DND-41 (cell line): ENCODE data around the gene ZNF48.

Experiments used
- ATAC-seq: fragments of 200-7000 bp; cut with Tn5 transposase; 3 replicates; pipeline ENCODE4 v1.9.1; 2021; ENCODE audit warnings: low read depth; ENCODE audit not compliant: insufficient read depth
- DNase-seq: peaks from one replicate; pipeline ENCODE4 v3.0.0-alpha.2; 2020
- H2AFZ ChIP-seq: 2 replicates; pipeline ENCODE4 v1.6.0; 2012; ENCODE audit warnings: low read depth, low read length
- H3K27ac ChIP-seq: 2 replicates; pipeline ENCODE4 v1.5.1; 2012; ENCODE audit warnings: low read length, inconsistent platforms
- H3K27me3 ChIP-seq: fragments of 200-600 bp; sonication (generic); 2 replicates; pipeline ENCODE4 v1.6.0; 2012; ENCODE audit warnings: low read length, mild to moderate bottlenecking, inconsistent platforms; ENCODE audit not compliant: insufficient read depth, poor library complexity
- H3K36me3 ChIP-seq: 2 replicates; pipeline ENCODE4 v1.5.1; 2012; ENCODE audit warnings: low read length, inconsistent platforms; ENCODE audit not compliant: insufficient read depth
- H3K4me1 ChIP-seq: 2 replicates; pipeline ENCODE4 v1.5.1; 2012; ENCODE audit warnings: mild to moderate bottlenecking, low read length; ENCODE audit not compliant: insufficient read depth
- H3K4me2 ChIP-seq: 2 replicates; pipeline ENCODE4 v1.6.0; 2012; ENCODE audit warnings: mild to moderate bottlenecking, moderate library complexity, low read length, inconsistent platforms; ENCODE audit not compliant: insufficient read depth
- H3K4me3 ChIP-seq, 2 experiments: fragments of 200-600 bp in 1 of 2; shearing (Covaris generic) in 1 of 2; 2 replicates each; pipeline ENCODE4 v1.5.1; 2012 to 2016; ENCODE audit warnings: inconsistent platforms in 2 of 2, low read length in 2 of 2, mild to moderate bottlenecking in 2 of 2, low read depth in 1 of 2, moderate library complexity in 1 of 2
- H3K79me2 ChIP-seq: 2 replicates; pipeline ENCODE4 v1.6.0; 2012; ENCODE audit warnings: low read length, inconsistent platforms; ENCODE audit not compliant: insufficient read depth
- H3K9ac ChIP-seq: 2 replicates; pipeline ENCODE4 v1.6.0; 2012; ENCODE audit warnings: low read depth, mild to moderate bottlenecking, inconsistent platforms, low read length, moderate library complexity
- H3K9me3 ChIP-seq: 2 replicates; pipeline ENCODE4 v1.5.1; 2012; ENCODE audit warnings: low read length, moderate library complexity, mild to moderate bottlenecking, inconsistent platforms; ENCODE audit not compliant: insufficient read depth, severe bottlenecking
- H4K20me1 ChIP-seq: 2 replicates; pipeline ENCODE4 v1.6.0; 2012; ENCODE audit warnings: low read length; ENCODE audit not compliant: insufficient read depth
- CTCF ChIP-seq: IDR thresholded peaks from 2 replicates; pipeline ENCODE4 v1.5.1; 2012; ENCODE audit warnings: borderline replicate concordance, low read length, moderate library complexity, mild to moderate bottlenecking; ENCODE audit not compliant: poor library complexity, severe bottlenecking; ENCODE audit errors: extremely low read depth
- EZH2 ChIP-seq: IDR thresholded peaks from 3 replicates; pipeline ENCODE4 v1.6.1; 2012; ENCODE audit warnings: borderline replicate concordance, low read depth, mild to moderate bottlenecking, moderate library complexity, low read length, inconsistent platforms; ENCODE audit not compliant: severe bottlenecking

Gene ZNF48

GRCh38 chr16:30445149-30445407 is 49.9 kb downstream of the ZNF48 start:
- H3K36me3 ChIP-seq: peaks cover 23% of the 10 kb centered on the region
- ATAC-seq: peak; percentile 34; the same call in 2 of the 3 replicates
- no peak for DNase-seq
- peak overlapping the region; percentile 82 for H3K9ac ChIP-seq
- peaks cover 19% of the 10 kb centered on the region for H4K20me1 ChIP-seq
- TF ChIP-seq EZH2: no peak
- no peak for TF ChIP-seq CTCF
- peak overlapping the region; percentile 80 for H3K4me2 ChIP-seq
- H2AFZ ChIP-seq: peak overlapping the region; percentile 87
- H3K79me2 ChIP-seq: peaks cover 26% of the 10 kb centered on the region
- peak overlapping the region; percentile 64 to 76 for H3K4me3 ChIP-seq
- peaks cover 30% of the 10 kb centered on the region for H3K4me1 ChIP-seq
- H3K27me3 ChIP-seq: no peaks in the 10 kb centered on the region
- H3K9me3 ChIP-seq: no peaks in the 10 kb centered on the region
- peak overlapping the region; percentile 85 for H3K27ac ChIP-seq

- peaks cover 23% of the 10 kb centered on the region for H3K36me3 ChIP-seq
- peaks cover 30% of the 10 kb centered on the region for H3K4me1 ChIP-seq
- H4K20me1 ChIP-seq: peaks cover 19% of the 10 kb centered on the region
- H3K27ac ChIP-seq: peak within 1 kb of the TSS; percentile 85
- DNase-seq: peak; percentile 99
- peak within 1 kb of the TSS; percentile 82 for H3K9ac ChIP-seq
- TF ChIP-seq EZH2 (no peak), CTCF (peak; percentile 50)
- no peaks in the 10 kb centered on the region for H3K27me3 ChIP-seq
- H3K4me3 ChIP-seq: peak within 1 kb of the TSS; percentile 64 to 76
- H3K9me3 ChIP-seq: no peaks in the 10 kb centered on the region
- ATAC-seq: peak; percentile 94
- H3K4me2 ChIP-seq: peak within 1 kb of the TSS; percentile 80
- peak within 1 kb of the TSS; percentile 87 for H2AFZ ChIP-seq
- peaks cover 26% of the 10 kb centered on the region for H3K79me2 ChIP-seq
Observed at GRCh38 chr16:30445408-30446202, 50.4 kb downstream of the ZNF48 start, which contains the start of gene SEPHS2. Gene SEPHS2 (minus strand): TSS chr16:30445874. CDS start chr16:30445727, 147 bp downstream.

GRCh38 chr16:30446203-30446595 is 51.0 kb downstream of the ZNF48 start:
- peak overlapping the region; percentile 85 for H3K27ac ChIP-seq
- peak overlapping the region; percentile 80 for H3K4me2 ChIP-seq
- H3K9ac ChIP-seq: peak overlapping the region; percentile 82
- H3K4me3 ChIP-seq: peak overlapping the region; percentile 64 to 76; a peak in 3 of 4 replicates
- peaks cover 19% of the 10 kb centered on the region for H4K20me1 ChIP-seq
- H3K4me1 ChIP-seq: peaks cover 30% of the 10 kb centered on the region
- peaks cover 26% of the 10 kb centered on the region for H3K79me2 ChIP-seq
- DNase-seq (no peak), ATAC-seq (no peak)
- H3K9me3 ChIP-seq: no peaks in the 10 kb centered on the region
- H3K36me3 ChIP-seq: peaks cover 23% of the 10 kb centered on the region
- no peaks in the 10 kb centered on the region for H3K27me3 ChIP-seq
- H2AFZ ChIP-seq: peak overlapping the region; percentile 87
- no peak for TF ChIP-seq CTCF
- no peak for TF ChIP-seq EZH2
